ENCODE data around the gene UFSP1.
"Not testable (repeated sequence)": the region's sequence is repeated elsewhere in the genome, so short reads cannot be mapped to it uniquely, and the experiment has no call there.

The UFSP1 gene

GRCh38 chr7:100879685-100880261 is 9.7 kb downstream of the UFSP1 start:
- DNase-seq, result no peak

- DNase-seq, result no peak
Measured at GRCh38 chr7:100878685-100879084, 10.8 kb downstream of the UFSP1 start.

- no peak for DNase-seq
Measured at GRCh38 chr7:100878013-100878412, 11.5 kb downstream of the UFSP1 start.

GRCh38 chr7:100875356-100875751 is 14.2 kb downstream of the UFSP1 start:
- DNase-seq, result no peak

- peak; percentile 84 for DNase-seq
Measured at GRCh38 chr7:100874577-100875355, 14.7 kb downstream of the UFSP1 start, which contains the start of gene SRRT. Gene SRRT (plus strand): TSS chr7:100875103. CDS start chr7:100875591, 488 bp downstream.

- DNase-seq, result no peak
Measured at GRCh38 chr7:100874300-100874576, 15.3 kb downstream of the UFSP1 start.

GRCh38 chr7:100873599-100874299 is 15.8 kb downstream of the UFSP1 start:
- DNase-seq, result no peak

GRCh38 chr7:100867776-100868485 is 21.6 kb downstream of the UFSP1 start:
- DNase-seq, result no peak

GRCh38 chr7:100867040-100867775 is 22.3 kb downstream of the UFSP1 start, which contains the start of gene TRIP6:
Gene TRIP6 (plus strand): TSS chr7:100867387. CDS start chr7:100867498, 111 bp downstream.
- DNase-seq, result no peak

- no peak for DNase-seq
Measured at GRCh38 chr7:100866729-100867039, 22.8 kb downstream of the UFSP1 start.

GRCh38 chr7:100865938-100866728 is 23.4 kb downstream of the UFSP1 start:
- no peak for DNase-seq

GRCh38 chr7:100865372-100865911 is 24.1 kb downstream of the UFSP1 start:
- DNase-seq, result no peak

- no peak for DNase-seq
Measured at GRCh38 chr7:100864263-100864845, 25.2 kb downstream of the UFSP1 start.

- DNase-seq, result no peak
Measured at GRCh38 chr7:100863406-100863950, 26.0 kb downstream of the UFSP1 start.

- DNase-seq, result no peak
Measured at GRCh38 chr7:100861616-100861985, 27.9 kb downstream of the UFSP1 start.

GRCh38 chr7:100860702-100861615 is 28.6 kb downstream of the UFSP1 start:
- DNase-seq, result no peak

- DNase-seq, result no peak
Measured at GRCh38 chr7:100859856-100860255, 29.7 kb downstream of the UFSP1 start.

- no peak for DNase-seq
Measured at GRCh38 chr7:100856871-100857282, 32.6 kb downstream of the UFSP1 start.

GRCh38 chr7:100855515-100855914 is 34.0 kb downstream of the UFSP1 start:
- no peak for DNase-seq

- DNase-seq, result not testable (repeated sequence)
Measured at GRCh38 chr7:100854899-100855298, 34.6 kb downstream of the UFSP1 start.

Measured in SHP77 treated with DMSO at 0.1 percent for 48 hours (cell line).